ENCODE measurements around the gene SRGAP1. TPM values are rescaled to one million over a fixed set of nuclear protein-coding genes. Genes with fewer than 3 reads are reported as not detected.
"Not testable (repeated sequence)": the region's sequence is repeated elsewhere in the genome, so short reads cannot be mapped to it uniquely, and the experiment has no call there.

The SRGAP1 gene
- polyA plus RNA-seq, 4 donors, result 13.1 to 26.5 (median 21.6) TPM

DNA sequence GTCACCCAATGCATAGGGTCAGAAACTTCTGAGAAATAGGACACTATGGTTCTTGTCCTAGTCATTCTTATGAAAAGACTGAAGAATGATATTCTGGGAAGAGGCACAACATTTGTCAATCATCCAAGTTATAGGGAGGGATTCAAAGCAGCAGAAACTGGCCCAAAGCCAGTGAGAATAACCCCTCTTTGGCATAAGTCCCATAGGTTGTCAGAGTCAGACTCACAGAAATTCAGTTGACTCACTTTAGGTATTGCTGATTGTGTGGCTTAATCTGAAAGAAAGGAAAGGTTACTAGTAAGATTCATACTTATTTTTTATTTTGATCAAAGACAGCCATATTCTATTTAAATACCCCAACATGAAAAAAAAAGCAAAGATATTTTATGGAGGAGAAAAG, 151.0 kb downstream of the SRGAP1 start:
- no peak for DNase-seq (ENCODE audit: low read depth in 4 of 4, low spot score in 3 of 4)

DNA sequence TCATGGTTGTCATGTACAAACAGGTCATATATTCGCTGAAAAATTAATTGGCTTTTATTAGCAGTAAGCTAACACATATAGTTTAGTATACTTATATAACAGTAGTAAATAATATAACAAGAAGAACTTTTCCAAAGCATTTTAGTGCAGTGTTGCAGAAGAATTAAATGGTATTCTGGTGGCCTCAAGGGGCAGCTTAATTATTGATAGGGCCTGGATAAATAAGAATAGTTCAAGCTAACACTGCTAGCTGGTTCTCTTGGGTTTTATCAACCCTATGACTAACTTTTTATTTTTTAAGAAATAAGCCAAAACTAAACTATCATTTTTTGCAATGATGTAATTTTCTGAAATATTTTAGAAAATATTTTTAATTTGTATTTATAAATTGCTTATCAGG, 152.1 kb downstream of the SRGAP1 start:
- DNase-seq (ENCODE audit: low read depth in 4 of 4, low spot score in 3 of 4), result no peak

DNA sequence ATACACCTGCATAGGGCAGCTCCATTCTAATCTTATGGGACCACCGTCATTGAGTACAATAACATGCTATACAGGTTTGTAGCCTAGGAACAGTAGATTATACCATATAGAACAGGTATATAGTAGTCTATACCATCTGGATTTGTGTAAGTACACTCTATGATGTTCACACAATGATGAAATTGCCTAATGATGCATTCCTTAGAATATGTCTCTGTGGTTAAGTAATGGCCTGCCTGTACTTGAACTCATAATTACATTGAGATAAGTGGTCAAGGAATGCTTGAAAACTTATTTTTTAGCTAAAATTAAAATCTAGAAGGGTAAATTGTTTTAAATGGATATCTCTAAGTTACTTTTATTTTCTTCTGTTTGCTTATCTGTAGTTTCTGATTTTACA, 152.7 kb downstream of the SRGAP1 start:
- no peak for DNase-seq (ENCODE audit: low read depth in 4 of 4, low spot score in 3 of 4)

DNA sequence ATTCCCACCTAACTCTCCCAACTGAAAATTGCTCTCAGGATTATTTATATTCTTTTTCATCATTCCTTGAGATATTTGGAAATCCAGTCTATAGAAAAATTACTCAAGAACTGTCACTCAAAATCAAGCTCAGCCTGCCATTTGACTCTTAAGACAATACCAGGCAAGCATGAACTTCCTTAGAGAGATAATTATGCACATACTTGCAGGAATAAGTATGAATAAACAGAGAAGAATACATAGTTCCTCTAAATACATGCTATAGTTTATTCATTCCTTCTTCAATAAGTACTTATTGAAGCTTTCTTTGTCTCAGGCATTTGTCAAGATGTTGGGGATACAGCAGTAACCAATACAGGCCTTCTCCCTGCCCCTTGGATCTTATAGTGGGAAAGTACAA, 154.1 kb downstream of the SRGAP1 start:
- no peak for DNase-seq (ENCODE audit: low read depth in 4 of 4, low spot score in 3 of 4)

DNA sequence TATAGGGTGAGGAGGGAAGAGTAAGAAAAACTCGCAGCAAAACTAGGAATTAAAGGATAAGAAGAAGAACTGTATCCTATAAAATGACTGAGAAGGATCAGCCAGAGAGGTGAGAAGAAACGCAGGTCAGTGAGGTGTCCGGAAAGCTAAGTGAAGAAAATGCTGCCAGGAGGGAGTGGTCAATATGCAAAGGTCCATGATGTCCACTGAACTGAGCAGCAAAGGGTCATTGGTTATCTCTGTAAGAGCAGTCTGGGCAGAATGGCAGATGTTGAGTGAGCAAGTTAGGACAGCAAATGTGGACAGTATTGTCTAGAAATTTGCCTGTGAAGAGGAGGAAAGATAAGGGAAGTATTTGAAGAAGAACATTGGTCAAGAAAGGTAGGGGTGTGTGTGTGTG, 155.4 kb downstream of the SRGAP1 start:
- DNase-seq (ENCODE audit: low read depth in 4 of 4, low spot score in 3 of 4), result no peak

DNA sequence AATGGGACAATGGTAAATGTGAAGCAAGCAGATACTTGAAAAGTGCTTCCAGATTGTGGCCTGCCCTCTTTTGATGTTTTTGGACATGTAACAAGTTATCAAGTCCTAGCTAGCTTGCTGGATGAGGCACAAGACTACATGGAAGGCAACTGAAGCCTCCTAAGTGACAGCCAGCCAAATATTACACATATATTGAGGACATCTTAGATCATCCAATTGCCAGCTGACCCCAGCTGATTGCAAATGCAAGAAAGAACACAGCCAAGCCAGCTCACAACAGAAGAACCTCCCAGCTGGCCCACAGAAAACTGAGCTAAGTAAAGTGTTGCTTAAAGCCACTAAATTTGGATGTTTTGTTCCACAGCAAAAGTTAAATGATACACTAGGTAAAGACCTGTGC, 156.9 kb downstream of the SRGAP1 start:
- DNase-seq (ENCODE audit: low read depth in 4 of 4, low spot score in 3 of 4), result no peak

DNA sequence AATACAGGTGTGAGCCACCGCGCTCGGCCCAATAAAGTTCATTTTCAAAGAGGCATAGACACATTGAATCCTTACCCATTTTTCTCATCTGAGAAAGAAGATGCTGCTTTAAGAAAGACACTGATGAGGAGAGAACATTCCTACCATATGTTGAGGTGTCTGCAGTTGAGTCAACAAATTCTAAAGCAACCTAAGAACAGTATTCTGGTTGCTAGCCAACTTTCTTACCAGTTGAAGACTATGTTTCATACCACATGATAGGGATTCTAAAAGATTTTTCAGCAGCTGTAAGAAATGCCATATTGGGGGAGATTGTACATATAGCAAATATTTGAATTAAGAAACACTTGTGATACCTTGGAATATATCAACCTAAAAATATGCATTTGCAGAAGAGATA, 160.1 kb downstream of the SRGAP1 start:
- no peak for DNase-seq (ENCODE audit: low read depth in 4 of 4, low spot score in 3 of 4)

DNA sequence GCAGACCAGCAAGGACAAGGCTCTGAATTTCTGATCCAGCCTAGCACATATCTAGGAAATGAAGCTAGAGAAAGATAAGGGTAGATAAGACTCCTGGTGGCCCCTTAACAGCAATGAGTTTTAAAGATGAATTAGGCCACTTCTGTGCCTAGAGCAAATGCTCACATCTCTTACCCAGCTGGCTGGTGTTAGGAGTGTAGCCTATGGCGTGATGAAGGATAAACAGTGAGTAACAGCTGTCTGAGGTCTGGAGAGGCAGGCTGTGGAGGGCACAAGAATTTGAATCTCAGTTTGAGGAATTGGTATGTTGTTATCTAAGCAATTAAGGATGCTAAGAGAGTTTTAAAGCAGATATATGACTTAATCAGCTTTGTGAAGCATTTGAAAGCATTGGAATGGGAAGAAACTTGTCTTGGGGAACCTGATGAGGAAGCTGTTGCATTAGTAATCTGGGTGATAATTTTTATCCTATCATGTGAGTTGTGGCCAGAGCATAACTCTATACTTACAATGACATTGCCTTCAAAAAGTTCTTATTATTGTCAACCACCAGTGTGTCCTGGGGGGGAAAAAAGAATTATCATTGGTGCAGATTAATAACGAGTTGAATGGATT, 161.8 kb downstream of the SRGAP1 start:
- no peak for DNase-seq (ENCODE audit: low read depth in 4 of 4, low spot score in 3 of 4)

DNA sequence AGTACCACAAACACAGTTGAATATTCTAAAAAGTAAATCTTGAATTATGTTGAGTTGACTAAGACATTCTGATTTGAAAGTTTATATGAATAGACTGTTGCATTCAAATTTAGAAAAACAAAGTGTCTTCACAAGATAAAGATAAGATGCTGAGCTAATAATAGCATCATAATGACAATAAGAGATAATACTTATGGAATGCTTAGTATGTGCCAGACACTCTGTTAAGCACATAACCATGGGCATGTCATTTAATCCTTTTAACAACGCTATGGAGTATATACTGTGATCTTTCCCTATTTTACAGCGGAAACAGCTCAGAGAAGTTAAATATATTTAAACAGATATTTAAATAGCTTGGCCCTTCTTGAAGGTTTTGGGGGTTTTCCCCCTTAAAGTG, 163.4 kb downstream of the SRGAP1 start:
- no peak for DNase-seq (ENCODE audit: low read depth in 4 of 4, low spot score in 3 of 4)

DNA sequence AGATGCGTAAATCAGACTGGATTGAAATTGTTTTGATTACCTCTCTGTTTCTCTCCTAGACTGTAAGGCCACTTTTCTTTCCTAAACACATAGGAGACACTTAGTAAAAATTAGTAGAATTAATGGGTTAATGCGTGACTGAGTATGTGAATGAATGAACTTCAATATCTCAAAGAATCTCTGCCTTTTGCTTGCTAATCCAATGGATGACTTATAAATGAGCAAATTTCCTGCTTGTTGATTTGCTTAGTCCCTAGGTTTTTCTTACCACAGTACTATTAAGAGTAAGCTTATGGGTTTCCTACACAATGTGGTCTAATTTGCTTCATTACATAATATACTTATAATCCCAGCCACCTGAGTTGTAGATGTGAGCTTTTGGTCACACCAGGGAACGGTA, 164.1 kb downstream of the SRGAP1 start:
- no peak for DNase-seq (ENCODE audit: low read depth in 4 of 4, low spot score in 3 of 4)

DNA sequence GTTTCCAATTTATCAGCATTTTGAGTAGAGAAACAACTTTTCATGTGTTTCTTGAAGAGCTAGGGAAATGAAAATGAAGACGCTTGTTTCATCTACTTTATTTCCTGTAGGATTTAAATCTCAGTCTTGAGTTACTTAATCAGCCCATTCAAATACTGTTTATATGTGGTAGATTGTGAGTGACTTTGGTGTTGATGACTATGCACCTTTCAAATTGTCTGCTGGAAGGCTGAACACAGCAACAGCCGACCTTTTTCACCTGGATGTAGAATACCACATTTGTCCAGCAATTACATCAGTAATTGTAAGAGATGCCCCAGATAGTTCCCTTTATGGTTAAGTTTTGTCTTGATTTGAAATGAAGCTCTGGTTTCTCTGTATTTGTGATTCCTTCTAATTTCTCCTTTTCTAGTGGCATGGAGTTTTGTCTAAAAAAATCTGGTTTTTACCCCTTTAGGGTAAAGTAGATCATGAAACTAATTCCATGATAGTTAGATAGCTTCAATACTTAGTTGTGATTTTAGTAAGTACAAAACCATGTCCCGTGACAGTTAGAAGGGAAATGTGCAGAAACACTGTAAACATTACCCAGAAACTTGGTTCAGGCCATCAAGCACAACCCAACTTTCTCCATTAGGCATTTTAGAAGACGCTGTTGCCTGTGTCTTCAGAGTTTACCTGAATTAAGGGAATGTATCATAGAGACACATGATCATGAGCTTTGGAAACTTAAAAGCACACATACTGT, 165.0 kb downstream of the SRGAP1 start:
- no peak for DNase-seq (ENCODE audit: low read depth in 4 of 4, low spot score in 3 of 4)

DNA sequence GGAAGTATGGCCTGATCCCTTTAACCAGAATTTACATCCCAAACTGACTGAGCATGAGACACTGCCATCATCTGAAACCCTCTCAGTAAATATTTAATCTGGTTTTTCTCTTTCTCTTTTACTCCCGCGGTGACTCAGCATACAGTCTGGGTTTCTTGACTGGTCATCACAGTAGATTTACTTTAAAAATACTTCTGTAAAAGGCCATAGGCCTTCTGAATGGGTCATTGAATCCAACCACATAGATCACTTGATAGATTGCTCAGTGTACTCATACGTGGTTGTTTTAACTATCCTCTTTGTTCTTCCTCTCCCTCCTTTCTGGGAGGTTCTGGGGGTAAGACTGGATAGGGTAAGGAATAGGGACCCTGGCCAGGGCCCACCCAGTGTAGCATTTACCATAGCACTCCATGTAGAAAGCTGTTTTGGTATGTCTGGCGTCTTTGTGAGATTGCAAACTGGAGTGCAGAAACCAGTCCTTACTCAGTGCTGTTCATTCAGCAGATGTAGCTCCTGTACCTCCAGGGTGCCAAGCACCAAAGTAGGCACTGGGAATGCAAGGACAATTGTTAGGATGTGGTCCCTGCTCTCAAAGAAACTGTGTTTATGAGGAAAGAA, 165.7 kb downstream of the SRGAP1 start:
- DNase-seq (ENCODE audit: low read depth in 4 of 4, low spot score in 3 of 4), result no peak

DNA sequence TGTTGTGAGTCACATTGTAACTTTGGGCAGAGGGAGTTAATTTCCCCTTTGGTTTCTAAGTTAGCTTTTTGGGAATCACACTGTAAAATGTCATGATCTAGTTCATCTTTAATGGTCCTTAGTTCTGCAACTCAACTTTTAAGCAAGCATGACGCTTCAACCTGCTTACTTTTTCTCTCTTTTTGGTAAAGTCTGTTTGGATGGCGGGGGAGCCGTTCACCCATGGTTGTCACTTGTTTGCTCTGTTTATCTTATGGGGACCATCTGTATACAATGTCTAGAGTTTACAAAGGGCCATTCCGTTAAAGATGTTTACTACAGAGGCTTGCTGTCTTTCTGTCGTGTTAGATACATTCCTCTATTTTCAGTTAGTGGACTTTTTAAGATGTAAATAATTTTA, 172.0 kb downstream of the SRGAP1 start:
- DNase-seq (ENCODE audit: low read depth in 4 of 4, low spot score in 3 of 4), result no peak

DNA sequence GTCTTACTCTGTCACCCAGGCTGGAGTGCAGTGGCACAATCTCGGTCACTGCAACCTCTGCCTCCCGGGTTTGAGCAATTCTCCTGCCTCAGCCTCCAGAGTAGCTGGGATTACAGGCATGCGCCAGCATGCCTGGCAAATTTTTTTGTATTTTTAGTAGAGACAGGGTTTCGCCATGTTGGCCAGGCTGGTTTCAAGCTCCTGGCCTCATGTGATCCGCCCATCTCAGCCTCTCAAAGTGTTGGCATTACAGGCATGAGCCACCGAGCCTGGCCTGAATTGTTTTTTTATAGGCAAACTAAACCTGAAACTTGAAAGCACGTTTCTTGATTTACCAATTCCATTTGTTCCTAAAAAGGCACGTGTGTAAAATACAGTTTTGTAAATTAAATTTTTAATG, 173.6 kb downstream of the SRGAP1 start:
- not testable (repeated sequence) for DNase-seq (ENCODE audit: low read depth in 4 of 4, low spot score in 3 of 4)

DNA sequence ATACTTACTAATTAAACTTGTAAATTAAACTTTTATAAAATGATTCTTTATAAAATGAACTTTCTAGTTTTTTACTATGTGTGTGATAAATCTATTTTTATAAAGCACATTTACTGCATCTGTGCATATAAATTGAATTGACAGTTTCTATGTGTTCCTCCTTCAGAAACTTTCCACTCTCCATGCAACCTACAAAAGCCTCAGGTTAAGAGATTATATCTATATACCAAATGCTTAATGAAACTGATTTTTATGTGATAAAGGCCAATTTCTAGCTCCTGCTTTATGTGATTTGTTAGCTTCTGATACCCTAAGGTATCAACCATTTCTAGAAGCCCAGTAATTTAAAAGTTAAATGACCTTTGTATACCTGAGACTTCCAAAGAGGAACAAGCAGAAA, 174.0 kb downstream of the SRGAP1 start:
- no peak for DNase-seq (ENCODE audit: low read depth in 4 of 4, low spot score in 3 of 4)

DNA sequence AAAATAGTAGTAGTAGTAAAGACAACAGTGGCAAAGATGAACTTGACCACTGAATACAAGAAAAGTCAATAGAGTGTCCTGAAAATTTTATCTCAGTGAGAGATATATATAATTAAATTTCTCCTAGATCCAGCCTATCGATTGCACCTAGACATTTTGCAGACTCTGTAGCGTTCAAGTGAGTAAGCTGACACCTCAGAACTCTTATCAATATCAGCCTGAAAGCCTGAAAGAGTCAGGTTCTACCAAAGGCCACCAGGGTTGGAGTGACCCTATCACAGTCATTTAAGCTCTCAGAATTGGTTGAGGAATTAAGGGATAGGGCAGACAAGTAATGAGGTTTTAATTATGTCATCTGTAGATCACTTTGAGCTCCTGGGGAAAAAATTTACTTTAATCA, 174.6 kb downstream of the SRGAP1 start:
- no peak for DNase-seq (ENCODE audit: low read depth in 4 of 4, low spot score in 3 of 4)

DNA sequence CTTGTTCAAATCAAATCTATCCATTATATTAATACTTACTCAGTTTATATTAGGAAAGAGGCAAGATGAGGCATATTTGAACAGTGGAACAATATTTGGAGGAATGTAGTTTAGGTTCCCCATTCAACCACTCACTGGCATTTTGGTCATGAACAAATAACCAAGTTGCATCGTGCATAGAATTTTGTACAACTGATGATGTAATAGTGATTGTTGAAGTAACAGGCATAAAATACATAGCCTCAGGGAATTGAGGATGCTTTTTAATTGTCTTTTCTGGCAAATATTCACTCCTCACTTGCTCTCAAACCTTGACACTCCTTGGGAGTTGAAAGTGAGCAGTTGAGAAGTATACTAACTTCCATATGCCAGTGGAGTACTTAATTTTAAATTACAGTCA, 175.2 kb downstream of the SRGAP1 start:
- DNase-seq (ENCODE audit: low read depth in 4 of 4, low spot score in 3 of 4), result no peak

DNA sequence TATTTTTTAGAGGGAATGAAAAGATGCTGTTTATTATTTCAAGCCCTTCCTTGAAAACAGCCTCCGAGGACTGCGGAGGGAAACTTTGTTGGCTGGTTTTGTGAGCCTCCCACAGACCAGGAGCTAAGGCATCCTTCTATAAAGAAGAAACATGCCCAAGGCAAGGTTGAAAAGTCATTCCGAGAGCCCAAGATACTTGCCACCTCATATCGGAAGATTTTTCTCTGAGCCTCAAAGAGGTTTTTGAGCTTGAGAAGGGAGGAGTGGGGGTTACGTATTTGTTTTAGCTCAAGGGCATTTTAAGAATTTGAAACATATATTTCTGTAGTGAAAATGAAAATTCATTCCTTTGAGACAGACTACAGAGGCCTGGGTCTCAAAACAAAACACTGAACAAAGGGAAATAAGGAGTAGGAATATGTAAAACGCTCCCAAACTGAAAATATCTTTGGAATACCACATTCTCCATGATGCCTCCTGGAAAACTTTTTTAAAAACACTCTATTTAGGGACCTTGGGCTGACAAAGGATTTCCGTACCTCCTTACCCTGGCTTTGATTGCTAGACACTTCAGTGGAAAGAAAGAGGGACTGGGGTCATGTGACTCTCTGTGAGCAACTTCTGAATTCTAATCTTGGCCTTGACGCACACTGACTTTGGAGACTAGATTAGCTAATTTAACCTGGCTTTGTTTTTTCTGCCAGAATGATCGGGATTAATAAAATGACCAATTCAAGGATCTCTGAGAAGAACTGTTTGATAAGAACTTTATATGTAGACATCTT, 180.9 kb downstream of the SRGAP1 start:
- DNase-seq (ENCODE audit: low read depth in 4 of 4, low spot score in 3 of 4), result no peak

DNA sequence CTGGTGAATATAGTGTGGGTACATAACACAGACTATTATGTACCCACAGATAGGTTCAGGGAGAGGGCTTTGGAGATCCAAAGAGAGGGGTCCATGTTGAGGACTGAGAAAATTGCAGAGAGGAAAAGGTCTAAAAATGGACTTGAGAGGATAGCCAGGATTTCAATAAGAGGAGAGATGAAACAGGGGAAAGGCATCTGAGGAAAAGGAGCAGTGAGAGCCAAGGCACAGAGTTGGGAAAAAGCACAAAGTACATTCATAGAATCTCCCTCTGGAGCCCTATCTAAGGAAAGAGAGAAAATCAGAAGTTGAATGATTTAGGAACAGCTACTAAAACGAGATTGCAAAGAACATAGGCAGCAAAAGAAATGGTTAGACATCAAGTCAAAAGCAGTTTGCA, 182.8 kb downstream of the SRGAP1 start:
- no peak for DNase-seq (ENCODE audit: low read depth in 4 of 4, low spot score in 3 of 4)

DNA sequence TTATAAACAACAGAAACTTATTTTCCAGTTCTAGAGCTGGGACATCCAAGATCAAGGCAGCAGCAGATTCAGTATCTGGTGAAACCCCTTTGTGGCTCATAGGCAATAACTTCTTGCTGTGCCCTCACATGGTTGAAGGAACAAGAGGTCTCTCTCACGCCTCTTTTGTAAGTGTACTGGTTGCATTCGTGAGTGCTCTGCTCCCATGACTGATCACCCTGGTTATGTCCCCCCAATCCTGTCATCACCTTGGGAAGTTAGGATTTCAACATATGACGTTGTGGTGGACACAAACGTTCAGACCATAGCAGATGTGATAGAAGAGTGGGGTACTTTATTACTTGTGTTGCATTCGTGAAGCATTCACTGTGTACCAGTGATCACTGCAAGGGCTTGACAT, 184.0 kb downstream of the SRGAP1 start:
- DNase-seq (ENCODE audit: low read depth in 4 of 4, low spot score in 3 of 4), result no peak
